ENCODE measurements around the gene TGFBR2.

GRCh38 chr3:30640851-30641250 is 34.5 kb downstream of the TGFBR2 start:
- TF ChIP-seq EZH2 (IDR thresholded peaks at IDR 0.05) (no peak), EZH2phosphoT487 (IDR thresholded peaks at IDR 0.05; ENCODE audit: borderline replicate concordance) (no peak), CEBPB (IDR thresholded peaks at IDR 0.05; ENCODE audit: low read depth) (no peak), FOSL1 (IDR thresholded peaks at IDR 0.05; ENCODE audit: low read depth) (no peak), ZNF274 (IDR thresholded peaks at IDR 0.05; ENCODE audit: low read depth, low read length) (no peak), SP1 (IDR thresholded peaks at IDR 0.05; ENCODE audit: low read depth) (no peak), ATF3 (IDR thresholded peaks at IDR 0.05) (no peak), POLR2AphosphoS5 (IDR thresholded peaks at IDR 0.05; ENCODE audit: low read depth, low read length) (no peak)
- TF ChIP-seq, protein P1, sequence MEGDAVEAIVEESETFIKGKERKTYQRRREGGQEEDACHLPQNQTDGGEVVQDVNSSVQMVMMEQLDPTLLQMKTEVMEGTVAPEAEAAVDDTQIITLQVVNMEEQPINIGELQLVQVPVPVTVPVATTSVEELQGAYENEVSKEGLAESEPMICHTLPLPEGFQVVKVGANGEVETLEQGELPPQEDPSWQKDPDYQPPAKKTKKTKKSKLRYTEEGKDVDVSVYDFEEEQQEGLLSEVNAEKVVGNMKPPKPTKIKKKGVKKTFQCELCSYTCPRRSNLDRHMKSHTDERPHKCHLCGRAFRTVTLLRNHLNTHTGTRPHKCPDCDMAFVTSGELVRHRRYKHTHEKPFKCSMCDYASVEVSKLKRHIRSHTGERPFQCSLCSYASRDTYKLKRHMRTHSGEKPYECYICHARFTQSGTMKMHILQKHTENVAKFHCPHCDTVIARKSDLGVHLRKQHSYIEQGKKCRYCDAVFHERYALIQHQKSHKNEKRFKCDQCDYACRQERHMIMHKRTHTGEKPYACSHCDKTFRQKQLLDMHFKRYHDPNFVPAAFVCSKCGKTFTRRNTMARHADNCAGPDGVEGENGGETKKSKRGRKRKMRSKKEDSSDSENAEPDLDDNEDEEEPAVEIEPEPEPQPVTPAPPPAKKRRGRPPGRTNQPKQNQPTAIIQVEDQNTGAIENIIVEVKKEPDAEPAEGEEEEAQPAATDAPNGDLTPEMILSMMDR (IDR thresholded peaks at IDR 0.05 in 2 of 3, conservative IDR thresholded peaks at IDR 0.05 in 1 of 3; ENCODE audit: borderline replicate concordance in 1 of 3, insufficient read depth in 1 of 3, low read depth in 2 of 3, low read length in 2 of 3): no peak
- TF ChIP-seq, protein P2, sequence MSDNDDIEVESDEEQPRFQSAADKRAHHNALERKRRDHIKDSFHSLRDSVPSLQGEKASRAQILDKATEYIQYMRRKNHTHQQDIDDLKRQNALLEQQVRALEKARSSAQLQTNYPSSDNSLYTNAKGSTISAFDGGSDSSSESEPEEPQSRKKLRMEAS (IDR thresholded peaks at IDR 0.05): no peak
- TF ChIP-seq, protein P3, sequence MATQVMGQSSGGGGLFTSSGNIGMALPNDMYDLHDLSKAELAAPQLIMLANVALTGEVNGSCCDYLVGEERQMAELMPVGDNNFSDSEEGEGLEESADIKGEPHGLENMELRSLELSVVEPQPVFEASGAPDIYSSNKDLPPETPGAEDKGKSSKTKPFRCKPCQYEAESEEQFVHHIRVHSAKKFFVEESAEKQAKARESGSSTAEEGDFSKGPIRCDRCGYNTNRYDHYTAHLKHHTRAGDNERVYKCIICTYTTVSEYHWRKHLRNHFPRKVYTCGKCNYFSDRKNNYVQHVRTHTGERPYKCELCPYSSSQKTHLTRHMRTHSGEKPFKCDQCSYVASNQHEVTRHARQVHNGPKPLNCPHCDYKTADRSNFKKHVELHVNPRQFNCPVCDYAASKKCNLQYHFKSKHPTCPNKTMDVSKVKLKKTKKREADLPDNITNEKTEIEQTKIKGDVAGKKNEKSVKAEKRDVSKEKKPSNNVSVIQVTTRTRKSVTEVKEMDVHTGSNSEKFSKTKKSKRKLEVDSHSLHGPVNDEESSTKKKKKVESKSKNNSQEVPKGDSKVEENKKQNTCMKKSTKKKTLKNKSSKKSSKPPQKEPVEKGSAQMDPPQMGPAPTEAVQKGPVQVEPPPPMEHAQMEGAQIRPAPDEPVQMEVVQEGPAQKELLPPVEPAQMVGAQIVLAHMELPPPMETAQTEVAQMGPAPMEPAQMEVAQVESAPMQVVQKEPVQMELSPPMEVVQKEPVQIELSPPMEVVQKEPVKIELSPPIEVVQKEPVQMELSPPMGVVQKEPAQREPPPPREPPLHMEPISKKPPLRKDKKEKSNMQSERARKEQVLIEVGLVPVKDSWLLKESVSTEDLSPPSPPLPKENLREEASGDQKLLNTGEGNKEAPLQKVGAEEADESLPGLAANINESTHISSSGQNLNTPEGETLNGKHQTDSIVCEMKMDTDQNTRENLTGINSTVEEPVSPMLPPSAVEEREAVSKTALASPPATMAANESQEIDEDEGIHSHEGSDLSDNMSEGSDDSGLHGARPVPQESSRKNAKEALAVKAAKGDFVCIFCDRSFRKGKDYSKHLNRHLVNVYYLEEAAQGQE (IDR thresholded peaks at IDR 0.05; ENCODE audit: low read depth): no peak
